ENCODE results near the gene GTF2H2C. TPM values are rescaled to one million over a fixed set of nuclear protein-coding genes. Genes with fewer than 3 reads are reported as not detected.

Gene GTF2H2C
- total and polyA plus RNA-seq, 2 experiments from 2014 or later: 52.2 to 61.6 TPM

DNA sequence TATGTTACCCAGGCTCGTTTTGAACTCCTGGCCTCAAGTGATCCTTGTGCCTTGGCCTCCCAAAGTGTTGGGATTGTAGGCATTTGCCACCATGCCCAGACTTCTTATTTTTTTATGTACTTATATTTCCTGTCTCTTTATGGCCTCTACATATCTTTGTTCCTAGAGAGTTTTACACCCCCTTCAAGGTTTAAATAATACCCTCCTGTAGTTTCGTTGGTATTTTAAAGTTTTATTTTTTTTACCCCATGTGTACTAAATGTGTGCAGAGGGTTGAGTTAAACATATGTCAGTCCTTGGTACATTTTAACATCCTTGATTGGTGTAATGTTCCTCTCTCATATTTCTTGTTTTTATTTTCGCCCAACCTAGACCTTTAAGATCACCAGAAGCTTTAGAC is 38.0 kb upstream of the GTF2H2C start:
- no peaks in the 10 kb centered on the region for H3K36me3 ChIP-seq (ENCODE audit: insufficient read depth)
- Mint-ChIP-seq H3K9me3 (no peaks in the 10 kb centered on the region), H3K36me3 (ENCODE audit: low read depth) (peaks cover 26% of the 10 kb centered on the region; the same call in 2 of the 3 replicates), H3K4me3 (no peak overlapping the region), H3K27ac (no peak overlapping the region; the same call in 1 of the 2 replicates), H3K4me1 (no peaks in the 10 kb centered on the region), H3K27me3 (ENCODE audit: insufficient read depth, low read depth, poor library complexity) (peaks cover 4% of the 10 kb centered on the region)
- H3K4me2 ChIP-seq: no peak overlapping the region
- TF ChIP-seq, protein P1, sequence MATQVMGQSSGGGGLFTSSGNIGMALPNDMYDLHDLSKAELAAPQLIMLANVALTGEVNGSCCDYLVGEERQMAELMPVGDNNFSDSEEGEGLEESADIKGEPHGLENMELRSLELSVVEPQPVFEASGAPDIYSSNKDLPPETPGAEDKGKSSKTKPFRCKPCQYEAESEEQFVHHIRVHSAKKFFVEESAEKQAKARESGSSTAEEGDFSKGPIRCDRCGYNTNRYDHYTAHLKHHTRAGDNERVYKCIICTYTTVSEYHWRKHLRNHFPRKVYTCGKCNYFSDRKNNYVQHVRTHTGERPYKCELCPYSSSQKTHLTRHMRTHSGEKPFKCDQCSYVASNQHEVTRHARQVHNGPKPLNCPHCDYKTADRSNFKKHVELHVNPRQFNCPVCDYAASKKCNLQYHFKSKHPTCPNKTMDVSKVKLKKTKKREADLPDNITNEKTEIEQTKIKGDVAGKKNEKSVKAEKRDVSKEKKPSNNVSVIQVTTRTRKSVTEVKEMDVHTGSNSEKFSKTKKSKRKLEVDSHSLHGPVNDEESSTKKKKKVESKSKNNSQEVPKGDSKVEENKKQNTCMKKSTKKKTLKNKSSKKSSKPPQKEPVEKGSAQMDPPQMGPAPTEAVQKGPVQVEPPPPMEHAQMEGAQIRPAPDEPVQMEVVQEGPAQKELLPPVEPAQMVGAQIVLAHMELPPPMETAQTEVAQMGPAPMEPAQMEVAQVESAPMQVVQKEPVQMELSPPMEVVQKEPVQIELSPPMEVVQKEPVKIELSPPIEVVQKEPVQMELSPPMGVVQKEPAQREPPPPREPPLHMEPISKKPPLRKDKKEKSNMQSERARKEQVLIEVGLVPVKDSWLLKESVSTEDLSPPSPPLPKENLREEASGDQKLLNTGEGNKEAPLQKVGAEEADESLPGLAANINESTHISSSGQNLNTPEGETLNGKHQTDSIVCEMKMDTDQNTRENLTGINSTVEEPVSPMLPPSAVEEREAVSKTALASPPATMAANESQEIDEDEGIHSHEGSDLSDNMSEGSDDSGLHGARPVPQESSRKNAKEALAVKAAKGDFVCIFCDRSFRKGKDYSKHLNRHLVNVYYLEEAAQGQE (IDR thresholded peaks at IDR 0.05; ENCODE audit: unreplicated experiment): no peak
- TF ChIP-seq, protein P2, sequence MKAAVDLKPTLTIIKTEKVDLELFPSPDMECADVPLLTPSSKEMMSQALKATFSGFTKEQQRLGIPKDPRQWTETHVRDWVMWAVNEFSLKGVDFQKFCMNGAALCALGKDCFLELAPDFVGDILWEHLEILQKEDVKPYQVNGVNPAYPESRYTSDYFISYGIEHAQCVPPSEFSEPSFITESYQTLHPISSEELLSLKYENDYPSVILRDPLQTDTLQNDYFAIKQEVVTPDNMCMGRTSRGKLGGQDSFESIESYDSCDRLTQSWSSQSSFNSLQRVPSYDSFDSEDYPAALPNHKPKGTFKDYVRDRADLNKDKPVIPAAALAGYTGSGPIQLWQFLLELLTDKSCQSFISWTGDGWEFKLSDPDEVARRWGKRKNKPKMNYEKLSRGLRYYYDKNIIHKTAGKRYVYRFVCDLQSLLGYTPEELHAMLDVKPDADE (IDR thresholded peaks at IDR 0.05): no peak
- no peak for TF ChIP-seq EZH2phosphoT487 (IDR thresholded peaks at IDR 0.05; ENCODE audit: unreplicated experiment)
- TF ChIP-seq ZNF331 (CRISPR knock-in tag; IDR thresholded peaks at IDR 0.05; ENCODE audit: low read depth): no peak
- TF ChIP-seq, protein P3, sequence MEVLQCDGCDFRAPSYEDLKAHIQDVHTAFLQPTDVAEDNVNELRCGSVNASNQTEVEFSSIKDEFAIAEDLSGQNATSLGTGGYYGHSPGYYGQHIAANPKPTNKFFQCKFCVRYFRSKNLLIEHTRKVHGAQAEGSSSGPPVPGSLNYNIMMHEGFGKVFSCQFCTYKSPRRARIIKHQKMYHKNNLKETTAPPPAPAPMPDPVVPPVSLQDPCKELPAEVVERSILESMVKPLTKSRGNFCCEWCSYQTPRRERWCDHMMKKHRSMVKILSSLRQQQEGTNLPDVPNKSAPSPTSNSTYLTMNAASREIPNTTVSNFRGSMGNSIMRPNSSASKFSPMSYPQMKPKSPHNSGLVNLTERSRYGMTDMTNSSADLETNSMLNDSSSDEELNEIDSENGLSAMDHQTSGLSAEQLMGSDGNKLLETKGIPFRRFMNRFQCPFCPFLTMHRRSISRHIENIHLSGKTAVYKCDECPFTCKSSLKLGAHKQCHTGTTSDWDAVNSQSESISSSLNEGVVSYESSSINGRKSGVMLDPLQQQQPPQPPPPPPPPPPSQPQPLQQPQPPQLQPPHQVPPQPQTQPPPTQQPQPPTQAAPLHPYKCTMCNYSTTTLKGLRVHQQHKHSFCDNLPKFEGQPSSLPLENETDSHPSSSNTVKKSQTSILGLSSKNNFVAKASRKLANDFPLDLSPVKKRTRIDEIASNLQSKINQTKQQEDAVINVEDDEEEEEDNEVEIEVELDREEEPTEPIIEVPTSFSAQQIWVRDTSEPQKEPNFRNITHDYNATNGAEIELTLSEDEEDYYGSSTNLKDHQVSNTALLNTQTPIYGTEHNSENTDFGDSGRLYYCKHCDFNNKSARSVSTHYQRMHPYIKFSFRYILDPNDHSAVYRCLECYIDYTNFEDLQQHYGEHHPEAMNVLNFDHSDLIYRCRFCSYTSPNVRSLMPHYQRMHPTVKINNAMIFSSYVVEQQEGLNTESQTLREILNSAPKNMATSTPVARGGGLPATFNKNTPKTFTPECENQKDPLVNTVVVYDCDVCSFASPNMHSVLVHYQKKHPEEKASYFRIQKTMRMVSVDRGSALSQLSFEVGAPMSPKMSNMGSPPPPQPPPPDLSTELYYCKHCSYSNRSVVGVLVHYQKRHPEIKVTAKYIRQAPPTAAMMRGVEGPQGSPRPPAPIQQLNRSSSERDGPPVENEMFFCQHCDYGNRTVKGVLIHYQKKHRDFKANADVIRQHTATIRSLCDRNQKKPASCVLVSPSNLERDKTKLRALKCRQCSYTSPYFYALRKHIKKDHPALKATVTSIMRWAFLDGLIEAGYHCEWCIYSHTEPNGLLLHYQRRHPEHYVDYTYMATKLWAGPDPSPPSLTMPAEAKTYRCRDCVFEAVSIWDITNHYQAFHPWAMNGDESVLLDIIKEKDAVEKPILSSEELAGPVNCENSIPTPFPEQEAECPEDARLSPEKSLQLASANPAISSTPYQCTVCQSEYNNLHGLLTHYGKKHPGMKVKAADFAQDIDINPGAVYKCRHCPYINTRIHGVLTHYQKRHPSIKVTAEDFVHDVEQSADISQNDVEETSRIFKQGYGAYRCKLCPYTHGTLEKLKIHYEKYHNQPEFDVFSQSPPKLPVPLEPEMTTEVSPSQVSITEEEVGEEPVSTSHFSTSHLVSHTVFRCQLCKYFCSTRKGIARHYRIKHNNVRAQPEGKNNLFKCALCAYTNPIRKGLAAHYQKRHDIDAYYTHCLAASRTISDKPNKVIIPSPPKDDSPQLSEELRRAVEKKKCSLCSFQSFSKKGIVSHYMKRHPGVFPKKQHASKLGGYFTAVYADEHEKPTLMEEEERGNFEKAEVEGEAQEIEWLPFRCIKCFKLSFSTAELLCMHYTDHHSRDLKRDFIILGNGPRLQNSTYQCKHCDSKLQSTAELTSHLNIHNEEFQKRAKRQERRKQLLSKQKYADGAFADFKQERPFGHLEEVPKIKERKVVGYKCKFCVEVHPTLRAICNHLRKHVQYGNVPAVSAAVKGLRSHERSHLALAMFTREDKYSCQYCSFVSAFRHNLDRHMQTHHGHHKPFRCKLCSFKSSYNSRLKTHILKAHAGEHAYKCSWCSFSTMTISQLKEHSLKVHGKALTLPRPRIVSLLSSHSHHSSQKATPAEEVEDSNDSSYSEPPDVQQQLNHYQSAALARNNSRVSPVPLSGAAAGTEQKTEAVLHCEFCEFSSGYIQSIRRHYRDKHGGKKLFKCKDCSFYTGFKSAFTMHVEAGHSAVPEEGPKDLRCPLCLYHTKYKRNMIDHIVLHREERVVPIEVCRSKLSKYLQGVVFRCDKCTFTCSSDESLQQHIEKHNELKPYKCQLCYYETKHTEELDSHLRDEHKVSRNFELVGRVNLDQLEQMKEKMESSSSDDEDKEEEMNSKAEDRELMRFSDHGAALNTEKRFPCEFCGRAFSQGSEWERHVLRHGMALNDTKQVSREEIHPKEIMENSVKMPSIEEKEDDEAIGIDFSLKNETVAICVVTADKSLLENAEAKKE (CRISPR knock-in tag; IDR thresholded peaks at IDR 0.05): no peak
- TF ChIP-seq NANOG (IDR thresholded peaks at IDR 0.05; ENCODE audit: borderline replicate concordance): no peak
- no peak for TF ChIP-seq JUNB (IDR thresholded peaks at IDR 0.05; ENCODE audit: unreplicated experiment)
- TF ChIP-seq EZH2 (IDR thresholded peaks at IDR 0.05; ENCODE audit: low read depth, unreplicated experiment): no peak
- TF ChIP-seq POLR2AphosphoS5 (IDR thresholded peaks at IDR 0.05; ENCODE audit: low read depth): no peak
- no peak for TF ChIP-seq CREB1 (CRISPR knock-in tag; IDR thresholded peaks at IDR 0.05; ENCODE audit: low read depth)
- TF ChIP-seq, protein P4, sequence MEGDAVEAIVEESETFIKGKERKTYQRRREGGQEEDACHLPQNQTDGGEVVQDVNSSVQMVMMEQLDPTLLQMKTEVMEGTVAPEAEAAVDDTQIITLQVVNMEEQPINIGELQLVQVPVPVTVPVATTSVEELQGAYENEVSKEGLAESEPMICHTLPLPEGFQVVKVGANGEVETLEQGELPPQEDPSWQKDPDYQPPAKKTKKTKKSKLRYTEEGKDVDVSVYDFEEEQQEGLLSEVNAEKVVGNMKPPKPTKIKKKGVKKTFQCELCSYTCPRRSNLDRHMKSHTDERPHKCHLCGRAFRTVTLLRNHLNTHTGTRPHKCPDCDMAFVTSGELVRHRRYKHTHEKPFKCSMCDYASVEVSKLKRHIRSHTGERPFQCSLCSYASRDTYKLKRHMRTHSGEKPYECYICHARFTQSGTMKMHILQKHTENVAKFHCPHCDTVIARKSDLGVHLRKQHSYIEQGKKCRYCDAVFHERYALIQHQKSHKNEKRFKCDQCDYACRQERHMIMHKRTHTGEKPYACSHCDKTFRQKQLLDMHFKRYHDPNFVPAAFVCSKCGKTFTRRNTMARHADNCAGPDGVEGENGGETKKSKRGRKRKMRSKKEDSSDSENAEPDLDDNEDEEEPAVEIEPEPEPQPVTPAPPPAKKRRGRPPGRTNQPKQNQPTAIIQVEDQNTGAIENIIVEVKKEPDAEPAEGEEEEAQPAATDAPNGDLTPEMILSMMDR (conservative IDR thresholded peaks at IDR 0.05; ENCODE audit: low read depth in 2 of 2): no peak
- TF ChIP-seq STAT1 (IDR thresholded peaks at IDR 0.05; ENCODE audit: unreplicated experiment): no peak
- TF ChIP-seq ZNF114 (CRISPR knock-in tag; IDR thresholded peaks at IDR 0.05): no peak
- H3F3A ChIP-seq (replicated peaks; ENCODE audit: low read depth): no peaks in the 10 kb centered on the region
- no peaks in the 10 kb centered on the region for H3K4me1 ChIP-seq (ENCODE audit: insufficient read depth)
- no peaks in the 10 kb centered on the region for H3K27me3 ChIP-seq (ENCODE audit: insufficient read depth)
- no peak overlapping the region for H3K27ac ChIP-seq (ENCODE audit: low read depth)
- no peak overlapping the region for H3K4me3 ChIP-seq
- ATAC-seq (no peak), DNase-seq (ENCODE audit: low spot score) (no peak)
- peaks cover 9% of the 10 kb centered on the region; the same call in 1 of the 2 replicates for H3K79me2 ChIP-seq (replicated peaks; ENCODE audit: insufficient read depth)
- H2AFZ ChIP-seq: no peak overlapping the region
- H4K20me1 ChIP-seq (replicated peaks; ENCODE audit: insufficient read depth): peaks cover 11% of the 10 kb centered on the region
- no peaks in the 10 kb centered on the region for H3K9me2 ChIP-seq (ENCODE audit: insufficient read depth)

All from GM23338 (cell line).